Measurements from ENCODE around the gene ARFRP1. TPM values are rescaled to one million over a fixed set of nuclear protein-coding genes. Genes with fewer than 3 reads are reported as not detected.

Gene ARFRP1
- total and polyA plus RNA-seq, 2 of the 13 experiments (the other 11 are each of a cell fraction or from before 2014, with no cell fraction given), result 32.0 to 51.1 TPM

DNA sequence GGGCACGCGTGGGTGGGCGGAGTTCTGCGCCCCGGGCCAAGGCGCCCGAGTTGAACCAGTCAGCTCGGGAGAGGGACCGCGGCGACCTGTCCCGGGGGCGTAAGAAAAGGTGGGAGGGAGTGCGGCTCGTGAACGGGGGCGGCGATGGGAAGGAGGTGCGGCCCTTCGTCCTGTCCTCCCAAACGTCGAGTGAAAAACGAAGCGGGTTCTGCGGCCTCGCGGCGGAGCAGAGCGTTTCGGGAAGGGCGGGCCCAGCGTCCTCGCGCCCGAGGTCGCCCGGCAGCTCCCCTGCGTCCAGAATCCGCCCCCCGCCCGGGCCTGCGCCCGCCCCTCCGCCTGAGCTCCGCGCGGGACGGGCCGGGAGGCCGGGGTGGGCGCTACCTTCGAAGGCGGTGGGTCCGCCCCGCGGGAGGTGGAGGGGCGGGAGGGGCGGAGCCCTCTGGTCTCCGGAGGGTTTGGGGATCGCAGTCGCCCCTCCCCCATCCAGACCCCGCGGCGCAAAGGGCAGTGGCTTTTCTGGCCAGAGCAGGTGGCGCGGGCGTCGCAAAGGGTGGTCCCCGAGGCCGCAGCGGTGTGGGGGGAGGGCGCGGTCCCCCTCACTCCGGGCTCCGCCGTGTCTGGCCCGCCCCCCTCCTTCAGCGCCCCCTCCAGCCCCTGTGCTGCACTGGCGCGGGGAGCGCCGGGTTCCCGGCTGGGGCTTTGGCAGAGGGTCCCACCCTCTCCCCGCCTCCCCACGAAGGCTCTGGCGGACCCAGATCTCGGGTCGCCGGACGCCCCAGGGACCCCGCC is 55.4 kb downstream of the ARFRP1 start (continued):
- TF ChIP-seq CCDC6 (CRISPR knock-in tag; IDR thresholded peaks at IDR 0.05), result 0 out of 2 replicates have a peak, but pooled peaks have one; percentile 68
- TF ChIP-seq PITX1 (CRISPR knock-in tag; IDR thresholded peaks at IDR 0.05), result peak; percentile 43; the same call in 1 of the 2 replicates
- peak; percentile 21 for TF ChIP-seq ISL2 (CRISPR knock-in tag; IDR thresholded peaks at IDR 0.05)
- no peak for TF ChIP-seq SRSF4 (IDR thresholded peaks at IDR 0.05; ENCODE audit: low read depth, low read length, poor library complexity, severe bottlenecking)
- TF ChIP-seq, protein P1, sequence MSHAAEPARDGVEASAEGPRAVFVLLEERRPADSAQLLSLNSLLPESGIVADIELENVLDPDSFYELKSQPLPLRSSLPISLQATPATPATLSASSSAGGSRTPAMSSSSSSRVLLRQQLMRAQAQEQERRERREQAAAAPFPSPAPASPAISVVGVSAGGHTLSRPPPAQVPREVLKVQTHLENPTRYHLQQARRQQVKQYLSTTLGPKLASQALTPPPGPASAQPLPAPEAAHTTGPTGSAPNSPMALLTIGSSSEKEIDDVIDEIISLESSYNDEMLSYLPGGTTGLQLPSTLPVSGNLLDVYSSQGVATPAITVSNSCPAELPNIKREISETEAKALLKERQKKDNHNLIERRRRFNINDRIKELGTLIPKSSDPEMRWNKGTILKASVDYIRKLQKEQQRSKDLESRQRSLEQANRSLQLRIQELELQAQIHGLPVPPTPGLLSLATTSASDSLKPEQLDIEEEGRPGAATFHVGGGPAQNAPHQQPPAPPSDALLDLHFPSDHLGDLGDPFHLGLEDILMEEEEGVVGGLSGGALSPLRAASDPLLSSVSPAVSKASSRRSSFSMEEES (CRISPR knock-in tag; IDR thresholded peaks at IDR 0.05), result no peak
- no peak for TF ChIP-seq ETV6 (CRISPR knock-in tag; conservative IDR thresholded peaks at IDR 0.05)
- TF ChIP-seq RFXAP (CRISPR knock-in tag; IDR thresholded peaks at IDR 0.05; ENCODE audit: borderline replicate concordance), result no peak
- TF ChIP-seq ZFP90 (CRISPR knock-in tag; IDR thresholded peaks at IDR 0.05; ENCODE audit: borderline replicate concordance), result 0 out of 2 replicates have a peak, but pooled peaks have one; percentile 13
- TF ChIP-seq ZNF253 (CRISPR knock-in tag; IDR thresholded peaks at IDR 0.05; ENCODE audit: borderline replicate concordance), result no peak; the same call in 1 of the 2 replicates
- TF ChIP-seq IKZF4 (CRISPR knock-in tag; IDR thresholded peaks at IDR 0.05; ENCODE audit: borderline replicate concordance, low read depth, not compliant biosample characterization), result no peak
- TF ChIP-seq CEBPG (CRISPR knock-in tag; IDR thresholded peaks at IDR 0.05), result no peak
- TF ChIP-seq EZH2 (conservative IDR thresholded peaks at IDR 0.05; ENCODE audit: low read depth, low read length), result no peak
- TF ChIP-seq ZNF235 (CRISPR knock-in tag; IDR thresholded peaks at IDR 0.05; ENCODE audit: borderline replicate concordance), result peak; percentile 8; the same call in 1 of the 2 replicates
- 0 out of 2 replicates have a peak, but pooled peaks have one; percentile 19 for TF ChIP-seq NFE2L1 (CRISPR knock-in tag; IDR thresholded peaks at IDR 0.05; ENCODE audit: borderline replicate concordance)
- TF ChIP-seq HMG20B (CRISPR knock-in tag; conservative IDR thresholded peaks at IDR 0.05), result no peak
- no peak for TF ChIP-seq MBD4 (IDR thresholded peaks at IDR 0.05; ENCODE audit: borderline replicate concordance, low read length)
- no peak for TF ChIP-seq FLYWCH1 (CRISPR knock-in tag; IDR thresholded peaks at IDR 0.05)
- TF ChIP-seq, protein P2, sequence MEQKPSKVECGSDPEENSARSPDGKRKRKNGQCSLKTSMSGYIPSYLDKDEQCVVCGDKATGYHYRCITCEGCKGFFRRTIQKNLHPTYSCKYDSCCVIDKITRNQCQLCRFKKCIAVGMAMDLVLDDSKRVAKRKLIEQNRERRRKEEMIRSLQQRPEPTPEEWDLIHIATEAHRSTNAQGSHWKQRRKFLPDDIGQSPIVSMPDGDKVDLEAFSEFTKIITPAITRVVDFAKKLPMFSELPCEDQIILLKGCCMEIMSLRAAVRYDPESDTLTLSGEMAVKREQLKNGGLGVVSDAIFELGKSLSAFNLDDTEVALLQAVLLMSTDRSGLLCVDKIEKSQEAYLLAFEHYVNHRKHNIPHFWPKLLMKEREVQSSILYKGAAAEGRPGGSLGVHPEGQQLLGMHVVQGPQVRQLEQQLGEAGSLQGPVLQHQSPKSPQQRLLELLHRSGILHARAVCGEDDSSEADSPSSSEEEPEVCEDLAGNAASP (CRISPR knock-in tag; IDR thresholded peaks at IDR 0.05; ENCODE audit: borderline replicate concordance), result peak; percentile 21; the same call in 1 of the 2 replicates
- no peak for TF ChIP-seq ATM (IDR thresholded peaks at IDR 0.05; ENCODE audit: borderline replicate concordance)
- 0 out of 2 replicates have a peak, but pooled peaks have one; percentile 26 for TF ChIP-seq BRD4 (CRISPR knock-in tag; IDR thresholded peaks at IDR 0.05)
- 0 out of 2 replicates have a peak, but pooled peaks have one; percentile 56 for TF ChIP-seq ZNF430 (CRISPR knock-in tag; IDR thresholded peaks at IDR 0.05)
- no peak for TF ChIP-seq KDM2A (CRISPR knock-in tag; IDR thresholded peaks at IDR 0.05; ENCODE audit: borderline replicate concordance, low read depth)
- TF ChIP-seq ZNF468 (CRISPR knock-in tag; IDR thresholded peaks at IDR 0.05), result no peak
- no peak for TF ChIP-seq NPAS2 (CRISPR knock-in tag; IDR thresholded peaks at IDR 0.05; ENCODE audit: borderline replicate concordance)
- TF ChIP-seq ZNF605 (CRISPR knock-in tag; IDR thresholded peaks at IDR 0.05), result peak; percentile 74; the same call in 1 of the 2 replicates
- no peak for TF ChIP-seq ZNF562 (CRISPR knock-in tag; IDR thresholded peaks at IDR 0.05; ENCODE audit: borderline replicate concordance)
- no peak; the same call in 1 of the 2 replicates for TF ChIP-seq ZNF556 (CRISPR knock-in tag; IDR thresholded peaks at IDR 0.05; ENCODE audit: borderline replicate concordance)
- 0 out of 2 replicates have a peak, but pooled peaks have one; percentile 10 for TF ChIP-seq ELF4 (CRISPR knock-in tag; IDR thresholded peaks at IDR 0.05; ENCODE audit: borderline replicate concordance)
